NCI-H2107 treated with DMSO at 0.1 percent for 48 hours (cell line): ENCODE data around the gene CTNNB1.

ENCODE experiments used
- DNase-seq: peaks from one replicate; lab custom pipeline; 2025; ENCODE audit not compliant: unreplicated experiment; lab: John Stamatoyannopoulos, UW

The CTNNB1 gene

DNA sequence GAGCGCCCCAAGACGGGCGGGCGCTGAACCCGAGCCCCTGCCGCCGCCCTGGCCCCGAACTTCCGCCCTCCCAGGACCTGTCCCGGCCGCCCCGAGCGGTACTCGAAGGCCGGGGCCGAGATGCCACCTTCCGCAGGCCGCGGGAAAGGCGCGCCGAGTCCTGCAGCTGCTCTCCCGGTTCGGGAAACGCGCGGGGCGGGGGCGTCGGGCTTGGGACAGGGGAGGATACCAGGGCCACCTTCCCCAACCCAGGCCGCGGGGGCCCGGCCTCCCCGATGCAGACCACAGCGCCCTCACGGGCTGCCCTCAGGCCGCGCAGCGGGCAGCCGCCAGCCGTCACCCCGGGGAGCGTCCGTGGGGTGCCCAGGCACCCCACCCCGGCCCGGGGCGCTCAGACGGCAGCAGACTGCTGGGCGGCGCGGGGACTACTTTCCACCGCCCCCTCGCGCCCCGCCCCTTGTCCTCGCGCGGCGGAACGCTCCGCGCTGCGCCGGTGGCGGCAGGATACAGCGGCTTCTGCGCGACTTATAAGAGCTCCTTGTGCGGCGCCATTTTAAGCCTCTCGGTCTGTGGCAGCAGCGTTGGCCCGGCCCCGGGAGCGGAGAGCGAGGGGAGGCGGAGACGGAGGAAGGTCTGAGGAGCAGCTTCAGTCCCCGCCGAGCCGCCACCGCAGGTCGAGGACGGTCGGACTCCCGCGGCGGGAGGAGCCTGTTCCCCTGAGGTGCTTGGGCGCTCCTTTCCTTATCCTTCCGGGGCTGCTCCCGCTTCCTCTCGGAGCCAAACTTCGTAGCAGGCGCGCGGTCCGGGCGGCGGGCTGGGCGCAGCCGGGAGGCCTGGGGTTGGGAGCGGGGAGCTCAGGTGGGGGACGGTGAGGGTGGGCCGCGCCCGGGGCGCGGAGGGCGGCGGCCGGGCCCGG is at the start of gene CTNNB1:
CTNNB1 (plus strand) TSS at position 556 of the 916 bp plus-strand sequence. CDS start 24,564 bp downstream, outside the sequence.
- DNase-seq, result peak; percentile 32

- no peak for DNase-seq
Observed at GRCh38 chr3:41155834-41156233, 43.5 kb upstream of the CTNNB1 start.

- no peak for DNase-seq
Observed at GRCh38 chr3:41158947-41159346, 40.4 kb upstream of the CTNNB1 start.

DNA sequence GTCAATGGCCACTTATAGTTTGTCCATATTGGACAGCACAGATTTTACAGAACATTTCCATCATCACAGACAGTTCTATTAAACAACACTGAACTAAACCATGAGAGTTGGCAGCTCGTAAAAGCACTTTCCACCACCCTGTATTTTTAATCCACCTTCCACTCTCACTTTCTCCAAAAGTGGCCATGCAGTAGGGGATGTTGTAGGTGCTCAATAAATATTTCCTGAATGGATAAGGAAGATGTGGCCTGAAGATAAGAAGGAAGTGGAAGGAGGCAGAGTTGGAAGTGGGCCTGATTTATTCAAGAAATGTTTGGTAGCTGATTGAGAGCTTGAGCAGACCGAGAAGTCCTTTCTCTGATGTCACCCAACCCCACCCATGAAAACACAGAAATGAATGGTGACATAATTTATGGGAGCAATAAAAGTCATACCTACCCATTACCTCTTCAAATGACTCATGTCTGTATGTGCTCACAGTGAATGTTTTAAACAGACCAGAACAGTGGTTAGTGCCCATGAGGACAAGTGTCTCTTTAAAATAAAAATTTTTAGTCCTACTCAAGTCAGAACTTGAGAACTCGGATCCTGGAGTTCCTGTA is 39.6 kb upstream of the CTNNB1 start:
- no peak for DNase-seq

GRCh38 chr3:41162541-41162940 is 36.8 kb upstream of the CTNNB1 start:
- DNase-seq, result no peak

DNA sequence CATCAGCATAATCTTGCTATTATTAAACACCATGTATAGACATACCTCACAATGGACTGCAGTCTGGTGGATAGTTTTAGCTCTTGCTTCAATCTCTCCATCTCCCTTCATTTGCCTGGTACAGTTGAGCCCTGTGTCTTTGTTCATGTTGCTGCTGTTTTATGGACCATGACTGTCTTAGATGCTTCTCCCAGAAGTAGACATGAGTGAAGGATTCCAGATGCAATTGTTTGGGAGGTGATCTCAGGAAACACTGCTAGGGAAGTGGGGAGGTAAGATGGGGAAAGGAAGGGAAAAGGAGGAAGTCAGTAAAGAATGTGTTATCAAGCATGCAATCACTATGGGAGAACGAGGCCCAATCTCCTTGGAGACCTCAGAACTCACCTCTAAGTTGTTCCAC is 36.3 kb upstream of the CTNNB1 start:
- no peak for DNase-seq

GRCh38 chr3:41163421-41163820 is 35.9 kb upstream of the CTNNB1 start:
- no peak for DNase-seq

GRCh38 chr3:41164777-41165176 is 34.5 kb upstream of the CTNNB1 start:
- DNase-seq, result no peak

DNA sequence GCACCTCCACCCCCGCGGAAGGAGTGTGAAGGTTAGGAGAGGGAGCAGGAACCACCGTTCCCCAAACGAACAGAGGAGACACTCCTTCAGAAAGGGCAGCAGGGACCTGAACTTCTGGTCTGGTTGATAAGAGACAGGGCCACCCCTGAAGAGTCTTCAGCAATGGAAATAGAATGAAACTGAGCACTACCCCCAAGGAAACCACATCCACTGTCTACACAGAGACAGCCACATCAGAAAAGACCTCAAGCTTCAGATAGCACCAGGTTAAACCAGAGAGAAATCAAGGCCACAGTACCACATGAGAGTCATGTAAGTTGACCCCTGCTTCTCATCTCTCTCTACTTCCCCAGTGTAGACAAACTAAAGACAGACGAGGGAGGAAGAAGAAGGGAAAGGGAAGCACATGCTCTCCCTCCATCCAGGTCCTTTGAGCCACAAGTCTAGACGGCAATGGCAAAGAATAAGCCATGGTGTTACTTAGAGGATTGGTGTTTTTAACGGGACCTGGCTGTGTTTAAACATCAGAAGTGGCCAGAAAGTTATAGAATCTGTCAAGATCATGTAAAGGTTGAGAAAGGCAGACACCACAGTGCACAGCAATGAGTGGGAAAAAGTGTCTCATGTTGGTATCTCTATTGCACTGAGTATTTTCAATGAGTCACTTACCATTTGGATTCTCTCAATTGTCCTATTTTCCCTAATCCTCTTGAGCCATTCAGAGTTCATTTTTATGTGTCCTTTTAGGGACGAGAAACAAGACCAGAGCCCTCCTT is 31.4 kb upstream of the CTNNB1 start:
- DNase-seq, result no peak

- no peak for DNase-seq
Observed at GRCh38 chr3:41169023-41169422, 30.3 kb upstream of the CTNNB1 start.

GRCh38 chr3:41173926-41174885 is 25.1 kb upstream of the CTNNB1 start:
- DNase-seq, result no peak

GRCh38 chr3:41175365-41175764 is 23.9 kb upstream of the CTNNB1 start:
- DNase-seq, result no peak

- no peak for DNase-seq
Observed at GRCh38 chr3:41176596-41176995, 22.7 kb upstream of the CTNNB1 start.

DNA sequence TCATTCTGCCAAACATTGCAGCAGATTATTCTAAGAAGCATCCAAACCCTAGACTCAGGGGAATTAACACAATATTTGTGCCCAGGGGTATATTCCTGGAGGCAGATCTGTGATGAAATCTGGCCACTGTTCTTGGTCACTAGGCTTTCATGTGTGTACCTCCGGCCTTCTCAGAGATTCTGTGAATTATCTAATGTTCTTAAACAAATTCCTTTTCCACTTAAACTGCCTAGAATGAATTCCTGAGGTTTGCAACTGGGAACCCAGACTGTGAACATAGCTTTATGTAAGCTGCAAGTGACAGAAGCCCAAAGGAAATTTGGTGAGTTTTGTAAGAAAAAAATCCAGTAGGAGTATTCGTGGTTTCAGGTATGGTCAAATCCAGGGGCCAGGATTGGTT is 20.7 kb upstream of the CTNNB1 start:
- DNase-seq, result no peak

DNA sequence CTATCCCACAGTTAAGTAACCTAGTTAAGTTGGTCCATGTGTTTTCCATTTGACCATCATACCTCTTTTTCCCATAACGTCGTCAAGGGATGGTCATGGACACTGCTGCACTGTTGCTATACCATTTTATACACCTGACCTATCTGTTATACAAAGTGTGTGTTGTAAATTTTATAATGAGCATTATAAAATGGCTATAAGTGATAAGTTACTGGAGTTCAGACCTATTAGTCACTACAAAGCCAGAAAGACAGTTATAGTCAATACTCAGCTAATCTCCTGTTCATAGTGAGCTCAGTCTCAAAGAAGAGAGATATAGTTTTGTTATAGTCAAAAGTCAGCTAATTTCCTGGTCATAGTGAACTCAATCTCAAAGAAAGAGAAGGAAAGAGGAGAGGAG is 18.9 kb upstream of the CTNNB1 start:
- DNase-seq, result no peak

GRCh38 chr3:41182504-41183059 is 16.7 kb upstream of the CTNNB1 start:
- DNase-seq, result no peak

- no peak for DNase-seq
Observed at GRCh38 chr3:41184394-41184793, 14.9 kb upstream of the CTNNB1 start.

DNA sequence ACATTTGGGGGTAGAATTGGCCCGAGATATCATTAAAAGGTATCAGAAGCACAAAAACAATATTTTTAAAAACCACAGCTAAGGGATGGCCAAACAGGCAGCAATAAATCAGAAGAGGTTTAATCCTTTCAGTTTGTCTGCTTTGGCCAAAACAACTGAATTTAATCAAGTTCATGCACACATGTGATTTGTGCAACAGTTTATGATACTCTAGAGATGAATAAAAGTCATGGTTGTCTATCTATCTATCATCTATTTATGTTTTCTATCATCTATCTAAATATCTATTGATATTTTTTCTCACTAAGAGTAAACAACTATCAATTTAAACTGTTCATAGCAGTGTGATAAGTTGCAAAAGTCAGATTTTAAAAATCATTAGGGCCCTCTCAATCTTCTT is 13.0 kb upstream of the CTNNB1 start:
- no peak for DNase-seq

GRCh38 chr3:41188306-41188705 is 11.0 kb upstream of the CTNNB1 start:
- DNase-seq, result no peak
